ENCODE measurements around the gene TTLL11. TPM values are rescaled to one million over a fixed set of nuclear protein-coding genes. Genes with fewer than 3 reads are reported as not detected.
"Not testable (repeated sequence)": the region's sequence is repeated elsewhere in the genome, so short reads cannot be mapped to it uniquely, and the experiment has no call there.

TTLL11 gene
- total RNA-seq, 1 donor from 2014 or later, result 5.3 TPM

- DNase-seq, result no peak
Measured at GRCh38 chr9:121809356-121810050, 283.6 kb downstream of the TTLL11 start.

GRCh38 chr9:121808781-121809180 is 284.3 kb downstream of the TTLL11 start:
- DNase-seq, result no peak

- no peak for DNase-seq
Measured at GRCh38 chr9:121807823-121808278, 285.3 kb downstream of the TTLL11 start.

- DNase-seq, result no peak
Measured at GRCh38 chr9:121807069-121807822, 285.9 kb downstream of the TTLL11 start.

GRCh38 chr9:121802753-121803152 is 290.4 kb downstream of the TTLL11 start:
- no peak for DNase-seq

- no peak for DNase-seq
Measured at GRCh38 chr9:121801579-121801978, 291.5 kb downstream of the TTLL11 start.

GRCh38 chr9:121800376-121800775 is 292.7 kb downstream of the TTLL11 start:
- no peak for DNase-seq

- DNase-seq, result no peak
Measured at GRCh38 chr9:121798941-121799340, 294.2 kb downstream of the TTLL11 start.

- DNase-seq, result no peak
Measured at GRCh38 chr9:121797081-121797480, 296.0 kb downstream of the TTLL11 start.

GRCh38 chr9:121794334-121794733 is 298.8 kb downstream of the TTLL11 start:
- DNase-seq, result not testable (repeated sequence)

GRCh38 chr9:121792476-121792875 is 300.6 kb downstream of the TTLL11 start:
- DNase-seq, result not testable (repeated sequence)

- no peak for DNase-seq
Measured at GRCh38 chr9:121790841-121791240, 302.3 kb downstream of the TTLL11 start.

- no peak for DNase-seq
Measured at GRCh38 chr9:121788686-121789366, 304.3 kb downstream of the TTLL11 start.

GRCh38 chr9:121786998-121787422 is 306.1 kb downstream of the TTLL11 start:
- DNase-seq, result no peak

GRCh38 chr9:121786543-121786948 is 306.6 kb downstream of the TTLL11 start:
- DNase-seq, result no peak

- no peak for DNase-seq
Measured at GRCh38 chr9:121785673-121786542, 307.2 kb downstream of the TTLL11 start.

- DNase-seq, result no peak
Measured at GRCh38 chr9:121784731-121785411, 308.2 kb downstream of the TTLL11 start.

GRCh38 chr9:121783521-121784507 is 309.3 kb downstream of the TTLL11 start:
- no peak for DNase-seq

GRCh38 chr9:121783111-121783510 is 310.0 kb downstream of the TTLL11 start:
- no peak for DNase-seq

- DNase-seq, result no peak
Measured at GRCh38 chr9:121782514-121783110, 310.5 kb downstream of the TTLL11 start.
